Endothelial cell of umbilical vein (primary cell): Measurements from ENCODE around the gene ELANE. TPM values are rescaled to one million over a fixed set of nuclear protein-coding genes. Genes with fewer than 3 reads are reported as not detected.

ENCODE experiments used
- BruUV-seq: library from RNA; stranded (reverse); fragments of 400-500 nt; replicated peaks from 2 replicates; lab custom pipeline; 2021; lab: Mats Ljungman, UMichigan
- CTCF ChIA-PET: fragments of 300-600, 350-600 bp; sonication (Branson Sonifier 250); formaldehyde crosslinking; loops from one replicate; lab custom pipeline; 2021; ENCODE audit warnings: antibody characterized with exemption, inconsistent platforms; lab: Charles Lee
- POLR2A ChIA-PET: fragments of 300-600, 350-600 bp; sonication (Branson Sonifier 250); formaldehyde crosslinking; loops from one replicate; lab custom pipeline; 2021; ENCODE audit warnings: antibody characterized with exemption, inconsistent platforms; lab: Charles Lee
- DNase-seq: peaks from one replicate; pipeline ENCODE4 v3.0.0-alpha.2; 2011; ENCODE audit warnings: low read depth, low spot score
- FAIRE-seq: peaks from 2 replicates; lab custom pipeline; 2011; peaks lifted over from hg19 to GRCh38; lab: Jason Lieb, UNC
- H2AFZ ChIP-seq: 2 replicates; pipeline ENCODE4 v1.6.0; 2012; ENCODE audit warnings: low read depth, low read length, control low read depth, inconsistent platforms
- H3K27ac ChIP-seq: 2 replicates; pipeline ENCODE4 v1.5.1; 2011; ENCODE audit warnings: low read depth, mild to moderate bottlenecking, control low read depth, low read length, moderate library complexity; ENCODE audit not compliant: insufficient read depth
- H3K27me3 ChIP-seq, 2 experiments: 2 replicates each; pipeline versions ENCODE4 v1.6.0 to v1.6.1; 2011; ENCODE audit warnings: low read length in 2 of 2, mixed read lengths in 1 of 2; ENCODE audit not compliant: control insufficient read depth in 2 of 2, insufficient read depth in 2 of 2
- H3K36me3 ChIP-seq, 2 experiments: 2 replicates in 1 of 2; 3 replicates in 1 of 2; pipeline ENCODE4 v1.5.1; 2011; ENCODE audit warnings: low read length in 2 of 2, mild to moderate bottlenecking in 1 of 2, moderate library complexity in 1 of 2; ENCODE audit not compliant: control insufficient read depth in 2 of 2, insufficient read depth in 2 of 2; ENCODE audit errors: extremely low read depth in 1 of 2
- H3K4me1 ChIP-seq: 3 replicates; pipeline ENCODE4 v1.5.1; 2011; ENCODE audit warnings: mild to moderate bottlenecking, low read length; ENCODE audit not compliant: control insufficient read depth, insufficient read depth; ENCODE audit errors: extremely low read depth
- H3K4me2 ChIP-seq: 2 replicates; pipeline ENCODE4 v1.6.1; 2011; ENCODE audit warnings: low read length, control low read depth, mixed read lengths; ENCODE audit not compliant: insufficient read depth
- H3K4me3 ChIP-seq, 3 experiments: fragments of 200-600 bp in 1 of 3; sonication (generic), shearing (Covaris generic) in 1 of 3; replicated peaks in 1 of 3; 2 replicates each; pipeline ENCODE4 v1.5.1; 2011 to 2016; ENCODE audit warnings: control low read depth in 3 of 3, low read length in 3 of 3, mild to moderate bottlenecking in 2 of 3, inconsistent platforms in 1 of 3, low read depth in 1 of 3, moderate library complexity in 1 of 3; ENCODE audit not compliant: insufficient read depth in 1 of 3
- H3K79me2 ChIP-seq: 2 replicates; pipeline ENCODE4 v1.6.0; 2012; ENCODE audit warnings: low read length, inconsistent platforms; ENCODE audit not compliant: control insufficient read depth, insufficient read depth
- H3K9ac ChIP-seq: replicated peaks from 2 replicates; pipeline ENCODE3; 2011; ENCODE audit warnings: low read length, control low read depth; ENCODE audit not compliant: insufficient read depth; ENCODE audit errors: extremely low read depth
- H3K9me1 ChIP-seq: replicated peaks from 3 replicates; pipeline ENCODE4 v1.6.0; 2011; ENCODE audit warnings: mild to moderate bottlenecking, low read length; ENCODE audit not compliant: control insufficient read depth, insufficient read depth; ENCODE audit errors: extremely low read depth
- H3K9me3 ChIP-seq: replicated peaks from 2 replicates; pipeline ENCODE4 v1.5.1; 2012; ENCODE audit warnings: low read length, inconsistent platforms; ENCODE audit not compliant: control insufficient read depth, insufficient read depth
- H4K20me1 ChIP-seq: replicated peaks from 2 replicates; pipeline ENCODE3; 2011; ENCODE audit warnings: mild to moderate bottlenecking, low read length; ENCODE audit not compliant: control insufficient read depth, insufficient read depth; ENCODE audit errors: extremely low read depth
- EZH2 ChIP-seq: IDR thresholded peaks from 2 replicates; pipeline ENCODE4 v1.6.1; 2012; ENCODE audit warnings: borderline replicate concordance, low read depth, mild to moderate bottlenecking, moderate library complexity, low read length, inconsistent platforms; ENCODE audit not compliant: severe bottlenecking
- FOS ChIP-seq: IDR thresholded peaks from 2 replicates; pipeline ENCODE4 v1.6.1; 2011; ENCODE audit warnings: mild to moderate bottlenecking, low read length, moderate library complexity, borderline replicate concordance; ENCODE audit not compliant: insufficient read depth
- GATA2 ChIP-seq: IDR thresholded peaks from 2 replicates; pipeline ENCODE4 v1.7.0; 2011; ENCODE audit warnings: low read depth, mild to moderate bottlenecking, moderate library complexity, mixed read lengths, low read length; ENCODE audit not compliant: insufficient read length, insufficient read depth
- JUN ChIP-seq: IDR thresholded peaks from 2 replicates; pipeline ENCODE4 v1.6.1; 2011; ENCODE audit warnings: borderline replicate concordance, low read depth; ENCODE audit not compliant: insufficient read length, insufficient read depth
- MYC ChIP-seq: IDR thresholded peaks from one replicate; pipeline ENCODE4 v1.6.1; 2011; ENCODE audit warnings: mild to moderate bottlenecking, low read depth, low read length
- POLR2A ChIP-seq: IDR thresholded peaks from 2 replicates; pipeline ENCODE4 v1.6.1; 2012; ENCODE audit warnings: low read depth, mild to moderate bottlenecking, control low read depth, low read length
- POLR2AphosphoS5 ChIP-seq: IDR thresholded peaks from 2 replicates; pipeline ENCODE4 v1.6.1; 2012; ENCODE audit warnings: low read depth, mild to moderate bottlenecking, control low read depth, low read length, moderate library complexity; ENCODE audit not compliant: insufficient read depth
- dilution Hi-C: fragments of 300-500 bp; cut with MboI; formaldehyde crosslinking; loops from one replicate; pipeline ENCODE4 v1.15.0; 2019; ENCODE audit warnings: low sequenced_read_pairs; ENCODE audit not compliant: extremely low pct_ligation_motif_present
- intact Hi-C: fragments of 100-400 bp; cut with micrococcal nuclease; formaldehyde crosslinking; loops from one replicate; pipeline ENCODE4 v1.10.0; 2022
- polyA plus RNA-seq, 4 experiments: library from polyadenylated mRNA; depleted of rRNA in 3 of 4; stranded (reverse) in 3 of 4; unstranded in 1 of 4; fragments of >200 nt; gene quantifications; 2 replicates each; pipeline versions ENCODE4 v1.2.1 to v1.2.3, GENCODE V29; 2011 to 2012; ENCODE audit warnings: missing spikeins in 1 of 4
- total RNA-seq: library from RNA; stranded (reverse); gene quantifications from 2 replicates; pipeline ENCODE4 v1.2.3, GENCODE V29; 2021
- TF ChIP-seq, protein P1 (sequence below), 2 donors: IDR thresholded peaks; 1 replicate in 1 of 2; 2 replicates in 1 of 2; pipeline ENCODE4 v1.5.1; 2011; ENCODE audit warnings: low read length in 2 of 2, mild to moderate bottlenecking in 2 of 2, moderate library complexity in 2 of 2, control low read depth in 1 of 2, inconsistent platforms in 1 of 2, low read depth in 1 of 2; ENCODE audit not compliant: insufficient read depth in 1 of 2; ENCODE audit errors: extremely low read depth in 1 of 2
- TF ChIP-seq, protein P2 (sequence below): IDR thresholded peaks from 2 replicates; pipeline ENCODE4 v1.6.1; 2011; ENCODE audit not compliant: insufficient read depth, insufficient read length

The ELANE gene
- total and polyA plus RNA-seq, 2 donors (not counting 3 experiments of a cell fraction or from before 2014, with no cell fraction given): not detected

DNA sequence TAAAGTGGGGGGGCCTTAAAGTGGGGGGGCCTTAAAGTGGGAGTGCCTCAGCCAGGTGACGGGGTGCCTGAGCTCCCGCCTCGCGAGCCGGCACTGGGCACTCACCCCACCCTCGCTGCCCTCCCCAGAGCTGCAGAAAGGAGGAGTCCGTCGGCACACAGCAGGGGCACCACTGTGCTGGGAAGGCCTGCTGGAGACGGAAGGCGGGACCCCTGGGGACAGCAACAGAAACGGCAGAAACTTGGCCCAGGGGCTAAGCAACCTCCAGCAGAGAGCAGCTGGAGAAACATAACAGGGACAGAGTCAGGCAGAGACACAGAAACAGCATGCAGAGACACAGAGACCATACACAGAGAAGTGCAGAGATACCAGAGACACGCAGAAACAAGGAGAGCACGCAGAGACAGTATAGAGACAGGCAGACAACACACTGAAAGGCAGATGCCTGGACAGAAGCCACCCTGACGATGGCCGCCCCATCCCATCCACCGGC lies 15.2 kb downstream of the ELANE start:
- CTCF ChIA-PET: no interaction called here
- Histone ChIP-seq H3K9ac (no peak overlapping the region), H2AFZ (no peak overlapping the region), H3K4me2 (no peak overlapping the region), H3K79me2 (no peaks in the 10 kb centered on the region), H3K36me3 (peaks cover 0 to 11% of the 10 kb centered on the region in 2 experiments), H3K9me1 (no peaks in the 10 kb centered on the region), H3K27ac (no peak overlapping the region), H4K20me1 (no peaks in the 10 kb centered on the region), H3K4me1 (peaks cover 9% of the 10 kb centered on the region), H3K9me3 (no peaks in the 10 kb centered on the region), H3K4me3 (no peak overlapping the region), H3K27me3 (no peaks in the 10 kb centered on the region)
- dilution Hi-C loops: no loop called here
- intact Hi-C loops: no loop called here
- no peak for TF ChIP-seq POLR2AphosphoS5
- TF ChIP-seq FOS: no peak
- TF ChIP-seq EZH2: no peak
- no peak for TF ChIP-seq JUN
- TF ChIP-seq POLR2A: no peak
- TF ChIP-seq MYC: no peak
- TF ChIP-seq, protein P1, sequence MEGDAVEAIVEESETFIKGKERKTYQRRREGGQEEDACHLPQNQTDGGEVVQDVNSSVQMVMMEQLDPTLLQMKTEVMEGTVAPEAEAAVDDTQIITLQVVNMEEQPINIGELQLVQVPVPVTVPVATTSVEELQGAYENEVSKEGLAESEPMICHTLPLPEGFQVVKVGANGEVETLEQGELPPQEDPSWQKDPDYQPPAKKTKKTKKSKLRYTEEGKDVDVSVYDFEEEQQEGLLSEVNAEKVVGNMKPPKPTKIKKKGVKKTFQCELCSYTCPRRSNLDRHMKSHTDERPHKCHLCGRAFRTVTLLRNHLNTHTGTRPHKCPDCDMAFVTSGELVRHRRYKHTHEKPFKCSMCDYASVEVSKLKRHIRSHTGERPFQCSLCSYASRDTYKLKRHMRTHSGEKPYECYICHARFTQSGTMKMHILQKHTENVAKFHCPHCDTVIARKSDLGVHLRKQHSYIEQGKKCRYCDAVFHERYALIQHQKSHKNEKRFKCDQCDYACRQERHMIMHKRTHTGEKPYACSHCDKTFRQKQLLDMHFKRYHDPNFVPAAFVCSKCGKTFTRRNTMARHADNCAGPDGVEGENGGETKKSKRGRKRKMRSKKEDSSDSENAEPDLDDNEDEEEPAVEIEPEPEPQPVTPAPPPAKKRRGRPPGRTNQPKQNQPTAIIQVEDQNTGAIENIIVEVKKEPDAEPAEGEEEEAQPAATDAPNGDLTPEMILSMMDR (IDR thresholded peaks at IDR 0.05; ENCODE audit: extremely low read depth in 1 of 2, insufficient read depth in 1 of 2, low read depth in 1 of 2, low read length in 2 of 2): no peak
- TF ChIP-seq, protein P2, sequence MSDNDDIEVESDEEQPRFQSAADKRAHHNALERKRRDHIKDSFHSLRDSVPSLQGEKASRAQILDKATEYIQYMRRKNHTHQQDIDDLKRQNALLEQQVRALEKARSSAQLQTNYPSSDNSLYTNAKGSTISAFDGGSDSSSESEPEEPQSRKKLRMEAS: no peak
- TF ChIP-seq GATA2: no peak
- POLR2A ChIA-PET: no interaction called here
- no peak for DNase-seq
- BruUV-seq: no TSS peak
- FAIRE-seq: no peak
